ENCODE measurements around the gene MATCAP1.

MATCAP1 gene

DNA sequence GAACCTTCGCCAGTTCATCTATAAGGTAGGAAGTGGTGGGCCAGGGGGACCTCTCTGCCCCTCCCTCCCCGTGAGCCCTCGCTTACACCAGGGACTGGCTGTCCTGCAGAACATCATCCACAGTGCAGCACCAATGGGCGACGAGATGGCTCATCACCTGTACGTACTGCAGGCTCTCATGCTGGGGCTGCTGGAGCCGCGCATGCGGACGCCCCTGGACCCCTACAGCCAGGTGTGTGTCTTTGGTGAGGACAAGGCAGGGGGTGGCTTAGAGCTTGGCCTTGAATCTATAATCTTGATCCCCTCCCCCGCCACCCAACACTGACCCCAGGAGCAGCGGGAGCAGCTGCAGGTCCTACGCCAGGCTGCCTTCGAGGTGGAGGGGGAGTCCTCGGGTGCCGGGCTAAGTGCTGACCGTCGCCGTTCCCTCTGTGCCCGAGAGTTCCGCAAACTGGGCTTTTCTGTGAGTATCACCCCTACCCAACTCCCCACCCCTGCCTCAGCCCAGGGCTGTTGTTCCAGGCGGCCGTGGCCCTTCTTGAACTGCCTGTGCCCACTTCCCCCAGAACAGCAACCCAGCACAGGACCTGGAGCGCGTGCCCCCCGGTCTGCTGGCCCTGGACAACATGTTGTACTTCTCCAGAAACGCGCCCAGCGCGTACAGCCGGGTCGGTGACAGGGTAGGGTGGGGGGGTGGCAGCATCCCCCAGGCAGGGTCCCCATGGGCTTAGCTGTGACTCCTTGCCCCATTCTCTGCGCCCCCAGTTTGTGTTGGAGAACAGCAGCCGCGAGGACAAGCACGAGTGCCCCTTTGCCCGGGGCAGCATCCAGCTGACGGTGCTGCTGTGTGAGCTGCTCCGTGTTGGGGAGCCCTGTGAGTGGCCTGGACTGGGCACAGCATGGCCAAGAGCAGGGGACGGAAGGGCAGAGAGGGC, 17.9 kb upstream of the MATCAP1 start:
- DNase-seq (ENCODE audit: low read depth in 1 of 2, low spot score in 1 of 2): no peak
- Histone ChIP-seq H3K27ac (replicated peaks) (no peak overlapping the region), H3K4me3 (replicated peaks; ENCODE audit: insufficient read depth, low read length) (no peak overlapping the region), H3K27me3 (ENCODE audit: insufficient read depth, poor library complexity, severe bottlenecking) (no peaks in the 10 kb centered on the region)
- TF ChIP-seq POLR2AphosphoS5 (IDR thresholded peaks at IDR 0.05; ENCODE audit: low read depth): no peak
- TF ChIP-seq SPI1 (IDR thresholded peaks at IDR 0.05; ENCODE audit: borderline replicate concordance, low read depth): no peak
- no peak for TF ChIP-seq GABPA (IDR thresholded peaks at IDR 0.05; ENCODE audit: low read depth)
- TF ChIP-seq, protein P1, sequence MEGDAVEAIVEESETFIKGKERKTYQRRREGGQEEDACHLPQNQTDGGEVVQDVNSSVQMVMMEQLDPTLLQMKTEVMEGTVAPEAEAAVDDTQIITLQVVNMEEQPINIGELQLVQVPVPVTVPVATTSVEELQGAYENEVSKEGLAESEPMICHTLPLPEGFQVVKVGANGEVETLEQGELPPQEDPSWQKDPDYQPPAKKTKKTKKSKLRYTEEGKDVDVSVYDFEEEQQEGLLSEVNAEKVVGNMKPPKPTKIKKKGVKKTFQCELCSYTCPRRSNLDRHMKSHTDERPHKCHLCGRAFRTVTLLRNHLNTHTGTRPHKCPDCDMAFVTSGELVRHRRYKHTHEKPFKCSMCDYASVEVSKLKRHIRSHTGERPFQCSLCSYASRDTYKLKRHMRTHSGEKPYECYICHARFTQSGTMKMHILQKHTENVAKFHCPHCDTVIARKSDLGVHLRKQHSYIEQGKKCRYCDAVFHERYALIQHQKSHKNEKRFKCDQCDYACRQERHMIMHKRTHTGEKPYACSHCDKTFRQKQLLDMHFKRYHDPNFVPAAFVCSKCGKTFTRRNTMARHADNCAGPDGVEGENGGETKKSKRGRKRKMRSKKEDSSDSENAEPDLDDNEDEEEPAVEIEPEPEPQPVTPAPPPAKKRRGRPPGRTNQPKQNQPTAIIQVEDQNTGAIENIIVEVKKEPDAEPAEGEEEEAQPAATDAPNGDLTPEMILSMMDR (IDR thresholded peaks at IDR 0.05; ENCODE audit: insufficient read depth, low read length): no peak
- TF ChIP-seq, protein P2, sequence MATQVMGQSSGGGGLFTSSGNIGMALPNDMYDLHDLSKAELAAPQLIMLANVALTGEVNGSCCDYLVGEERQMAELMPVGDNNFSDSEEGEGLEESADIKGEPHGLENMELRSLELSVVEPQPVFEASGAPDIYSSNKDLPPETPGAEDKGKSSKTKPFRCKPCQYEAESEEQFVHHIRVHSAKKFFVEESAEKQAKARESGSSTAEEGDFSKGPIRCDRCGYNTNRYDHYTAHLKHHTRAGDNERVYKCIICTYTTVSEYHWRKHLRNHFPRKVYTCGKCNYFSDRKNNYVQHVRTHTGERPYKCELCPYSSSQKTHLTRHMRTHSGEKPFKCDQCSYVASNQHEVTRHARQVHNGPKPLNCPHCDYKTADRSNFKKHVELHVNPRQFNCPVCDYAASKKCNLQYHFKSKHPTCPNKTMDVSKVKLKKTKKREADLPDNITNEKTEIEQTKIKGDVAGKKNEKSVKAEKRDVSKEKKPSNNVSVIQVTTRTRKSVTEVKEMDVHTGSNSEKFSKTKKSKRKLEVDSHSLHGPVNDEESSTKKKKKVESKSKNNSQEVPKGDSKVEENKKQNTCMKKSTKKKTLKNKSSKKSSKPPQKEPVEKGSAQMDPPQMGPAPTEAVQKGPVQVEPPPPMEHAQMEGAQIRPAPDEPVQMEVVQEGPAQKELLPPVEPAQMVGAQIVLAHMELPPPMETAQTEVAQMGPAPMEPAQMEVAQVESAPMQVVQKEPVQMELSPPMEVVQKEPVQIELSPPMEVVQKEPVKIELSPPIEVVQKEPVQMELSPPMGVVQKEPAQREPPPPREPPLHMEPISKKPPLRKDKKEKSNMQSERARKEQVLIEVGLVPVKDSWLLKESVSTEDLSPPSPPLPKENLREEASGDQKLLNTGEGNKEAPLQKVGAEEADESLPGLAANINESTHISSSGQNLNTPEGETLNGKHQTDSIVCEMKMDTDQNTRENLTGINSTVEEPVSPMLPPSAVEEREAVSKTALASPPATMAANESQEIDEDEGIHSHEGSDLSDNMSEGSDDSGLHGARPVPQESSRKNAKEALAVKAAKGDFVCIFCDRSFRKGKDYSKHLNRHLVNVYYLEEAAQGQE (IDR thresholded peaks at IDR 0.05; ENCODE audit: insufficient replicate concordance, low read depth): no peak

DNA sequence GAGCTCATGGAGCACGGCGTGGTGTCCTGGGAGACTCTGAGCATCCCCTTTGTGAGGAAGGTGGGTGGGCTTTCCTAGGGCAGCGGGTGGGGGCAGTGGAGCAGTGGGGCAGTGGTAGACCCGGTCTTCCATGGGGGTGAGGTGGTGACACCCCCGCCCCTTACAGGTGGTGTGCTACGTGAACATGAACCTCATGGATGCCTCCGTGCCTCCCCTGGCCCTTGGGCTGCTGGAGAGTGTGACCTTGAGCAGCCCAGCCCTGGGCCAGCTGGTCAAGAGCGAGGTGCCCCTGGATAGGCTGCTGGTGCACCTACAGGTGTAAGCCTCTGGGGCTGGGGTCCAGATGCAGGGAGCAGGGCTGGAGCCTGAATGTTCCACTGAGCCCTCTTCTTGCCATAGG, 16.7 kb upstream of the MATCAP1 start:
- Histone ChIP-seq H3K27me3 (ENCODE audit: insufficient read depth, poor library complexity, severe bottlenecking) (no peaks in the 10 kb centered on the region), H3K4me3 (replicated peaks; ENCODE audit: insufficient read depth, low read length) (no peak overlapping the region), H3K27ac (replicated peaks) (no peak overlapping the region)
- TF ChIP-seq, protein P2 (IDR thresholded peaks at IDR 0.05; ENCODE audit: insufficient replicate concordance, low read depth): no peak
- no peak for DNase-seq (ENCODE audit: low read depth in 1 of 2, low spot score in 1 of 2)

DNA sequence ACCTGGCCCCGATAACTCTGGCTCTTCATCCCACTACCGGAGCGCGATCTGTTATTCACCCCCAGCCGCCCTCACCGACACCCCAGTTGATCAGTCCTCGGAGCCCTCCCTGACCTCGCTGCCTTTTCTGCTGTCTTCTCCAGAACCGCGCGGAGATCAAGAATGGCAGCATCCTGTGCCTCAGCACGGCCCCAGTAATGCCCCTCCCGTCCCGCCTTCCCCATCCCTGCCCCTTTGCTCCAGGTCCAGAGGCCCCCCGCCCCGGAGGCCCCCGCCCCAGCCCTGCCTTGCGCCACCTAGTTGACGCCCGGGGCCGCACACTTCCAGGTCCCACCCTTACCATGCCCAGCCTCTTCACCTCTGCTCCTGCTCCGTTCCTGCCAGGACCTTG, 16.0 kb upstream of the MATCAP1 start:
- no peak for TF ChIP-seq SPI1 (IDR thresholded peaks at IDR 0.05; ENCODE audit: borderline replicate concordance, low read depth)
- TF ChIP-seq POLR2AphosphoS5 (IDR thresholded peaks at IDR 0.05; ENCODE audit: low read depth): no peak
- TF ChIP-seq, protein P2 (IDR thresholded peaks at IDR 0.05; ENCODE audit: insufficient replicate concordance, low read depth): no peak
- TF ChIP-seq, protein P1 (IDR thresholded peaks at IDR 0.05; ENCODE audit: insufficient read depth, low read length): no peak
- TF ChIP-seq GABPA (IDR thresholded peaks at IDR 0.05; ENCODE audit: low read depth): no peak
- no peak for DNase-seq (ENCODE audit: low read depth in 1 of 2, low spot score in 1 of 2)
- no peak overlapping the region for H3K4me3 ChIP-seq (replicated peaks; ENCODE audit: insufficient read depth, low read length)
- H3K27me3 ChIP-seq (ENCODE audit: insufficient read depth, poor library complexity, severe bottlenecking): no peaks in the 10 kb centered on the region
- H3K27ac ChIP-seq (replicated peaks): no peak overlapping the region

Data from HL-60 (cell line).